HG03342 (cell line): Measurements from ENCODE around the gene SLFNL1.

Experiments used
- ATAC-seq: cut with Tn5 transposase; IDR thresholded peaks from one replicate; pipeline ENCODE4 v1.9.1; 2021; ENCODE audit warnings: mild to moderate bottlenecking, moderate library complexity; ENCODE audit not compliant: unreplicated experiment

SLFNL1 gene

DNA sequence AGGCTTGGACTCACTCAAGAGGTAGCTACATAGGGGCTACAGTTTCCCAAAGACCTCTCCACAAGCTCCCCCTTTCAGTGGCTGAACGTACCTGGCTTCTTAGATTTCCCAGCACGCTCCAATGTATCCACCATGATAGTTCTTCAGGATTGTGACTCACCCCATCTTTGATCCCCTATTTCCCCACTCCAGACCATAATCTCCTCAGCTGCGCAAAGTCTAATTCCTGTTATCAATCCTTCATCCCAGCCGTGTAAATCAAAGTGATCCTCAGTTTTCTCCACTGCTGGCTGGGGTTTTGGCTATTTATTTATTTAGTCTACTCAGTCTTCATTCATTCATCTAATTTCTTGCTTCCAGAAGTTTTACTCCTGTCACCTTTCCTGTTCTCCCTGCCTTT, 55.1 kb downstream of the SLFNL1 start:
- ATAC-seq = no peak
